ENCODE results near the gene SPRR1A. TPM values are rescaled to one million over a fixed set of nuclear protein-coding genes. Genes with fewer than 3 reads are reported as not detected.
A peak's percentile ranks its signal among the peaks of the same experiment; 100 is the strongest.

SPRR1A gene
- total RNA-seq, 1 donor from 2014 or later, result not detected

DNA sequence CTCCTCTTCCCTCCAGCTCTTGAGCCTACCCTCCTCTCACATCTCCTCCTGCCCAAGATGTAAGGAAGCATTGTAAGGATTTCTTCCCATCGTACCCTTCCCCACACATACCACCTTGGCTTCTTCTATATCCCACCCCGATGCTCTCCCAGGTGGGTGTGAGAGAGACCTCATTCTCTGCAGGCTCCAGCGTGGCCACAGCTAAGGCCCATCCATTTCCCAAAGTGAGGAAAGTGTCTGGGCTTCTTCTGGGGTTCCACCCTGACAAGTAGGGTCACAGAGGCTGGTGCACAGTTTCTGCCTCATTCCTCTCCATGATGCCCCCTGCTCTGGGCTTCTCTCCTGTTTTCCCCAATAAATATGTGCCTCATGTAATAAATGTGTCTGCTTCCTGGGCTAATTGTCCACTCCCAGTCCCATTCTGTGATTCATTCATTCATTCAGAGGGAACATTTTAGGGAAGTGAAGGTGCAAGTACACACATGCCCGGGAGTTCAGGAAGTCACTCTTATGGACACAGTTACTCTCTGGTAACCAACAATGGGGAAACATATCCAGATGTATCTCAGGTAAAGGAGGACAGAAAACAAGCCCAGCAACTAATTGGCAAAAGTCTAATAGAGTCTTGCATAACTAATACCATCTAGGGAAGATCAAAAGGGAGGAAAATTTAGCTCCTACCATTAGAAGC lies 11.5 kb upstream of the SPRR1A start:
- H3K27me3 ChIP-seq (ENCODE audit: control insufficient read depth, insufficient read depth, low read length), result no peaks in the 10 kb centered on the region
- TF ChIP-seq, protein P1, sequence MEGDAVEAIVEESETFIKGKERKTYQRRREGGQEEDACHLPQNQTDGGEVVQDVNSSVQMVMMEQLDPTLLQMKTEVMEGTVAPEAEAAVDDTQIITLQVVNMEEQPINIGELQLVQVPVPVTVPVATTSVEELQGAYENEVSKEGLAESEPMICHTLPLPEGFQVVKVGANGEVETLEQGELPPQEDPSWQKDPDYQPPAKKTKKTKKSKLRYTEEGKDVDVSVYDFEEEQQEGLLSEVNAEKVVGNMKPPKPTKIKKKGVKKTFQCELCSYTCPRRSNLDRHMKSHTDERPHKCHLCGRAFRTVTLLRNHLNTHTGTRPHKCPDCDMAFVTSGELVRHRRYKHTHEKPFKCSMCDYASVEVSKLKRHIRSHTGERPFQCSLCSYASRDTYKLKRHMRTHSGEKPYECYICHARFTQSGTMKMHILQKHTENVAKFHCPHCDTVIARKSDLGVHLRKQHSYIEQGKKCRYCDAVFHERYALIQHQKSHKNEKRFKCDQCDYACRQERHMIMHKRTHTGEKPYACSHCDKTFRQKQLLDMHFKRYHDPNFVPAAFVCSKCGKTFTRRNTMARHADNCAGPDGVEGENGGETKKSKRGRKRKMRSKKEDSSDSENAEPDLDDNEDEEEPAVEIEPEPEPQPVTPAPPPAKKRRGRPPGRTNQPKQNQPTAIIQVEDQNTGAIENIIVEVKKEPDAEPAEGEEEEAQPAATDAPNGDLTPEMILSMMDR (IDR thresholded peaks at IDR 0.05; ENCODE audit: insufficient read depth, low read length, severe bottlenecking), result no peak
- no peaks in the 10 kb centered on the region for H3K36me3 ChIP-seq (ENCODE audit: control insufficient read depth, insufficient read depth, low read length)
- peak; percentile 97 for DNase-seq (ENCODE audit: low read depth)
- H3K4me3 ChIP-seq (ENCODE audit: low read depth, low read length), result no peak overlapping the region
- FAIRE-seq, result peak; percentile 95

DNA sequence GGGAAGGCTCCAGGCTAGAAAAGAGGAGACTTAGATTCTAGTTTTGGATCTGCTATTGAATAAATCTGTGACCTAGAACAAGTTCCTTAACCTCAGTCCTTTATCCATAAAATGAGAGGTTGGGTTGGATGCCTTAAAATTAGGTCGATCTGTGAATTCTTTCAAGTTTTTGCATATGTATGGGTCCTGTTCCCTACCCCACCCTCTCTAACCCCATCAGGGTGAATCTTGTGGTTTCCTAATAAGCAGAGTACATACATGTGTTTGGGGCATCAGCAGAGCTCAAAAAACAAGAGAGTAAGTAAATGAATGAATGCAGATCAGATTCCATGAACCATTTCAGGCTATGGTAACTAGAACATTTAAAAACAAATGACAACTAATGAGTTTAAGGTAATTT lies 7.2 kb upstream of the SPRR1A start:
- FAIRE-seq (no peak), DNase-seq (ENCODE audit: low read depth) (no peak)
- Histone ChIP-seq H3K36me3 (ENCODE audit: control insufficient read depth, insufficient read depth, low read length) (no peaks in the 10 kb centered on the region), H3K27me3 (ENCODE audit: control insufficient read depth, insufficient read depth, low read length) (no peaks in the 10 kb centered on the region), H3K4me3 (ENCODE audit: low read depth, low read length) (no peak overlapping the region)
- TF ChIP-seq, protein P1 (IDR thresholded peaks at IDR 0.05; ENCODE audit: insufficient read depth, low read length, severe bottlenecking), result no peak

DNA sequence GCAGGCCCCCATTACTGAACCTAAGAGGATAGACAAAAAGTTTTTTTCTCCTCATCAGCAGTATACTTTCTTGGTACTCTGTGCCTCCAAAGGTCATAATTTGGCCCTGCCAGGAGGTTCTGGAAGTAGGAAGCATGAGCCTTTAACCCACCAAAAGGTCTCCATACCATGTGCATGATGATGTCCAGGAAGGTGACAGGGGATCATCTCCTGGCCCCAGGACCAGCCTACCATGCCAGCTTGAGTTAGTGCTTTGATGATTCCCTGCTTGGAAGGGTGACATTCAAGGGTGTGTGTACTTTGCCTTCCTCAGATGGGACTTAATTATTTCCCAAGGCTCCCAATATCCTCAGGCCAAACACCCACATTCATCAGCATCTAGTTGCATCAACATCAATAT lies 6.3 kb upstream of the SPRR1A start:
- TF ChIP-seq, protein P1 (IDR thresholded peaks at IDR 0.05; ENCODE audit: insufficient read depth, low read length, severe bottlenecking), result no peak
- Histone ChIP-seq H3K36me3 (ENCODE audit: control insufficient read depth, insufficient read depth, low read length) (no peaks in the 10 kb centered on the region), H3K27me3 (ENCODE audit: control insufficient read depth, insufficient read depth, low read length) (no peaks in the 10 kb centered on the region), H3K4me3 (ENCODE audit: low read depth, low read length) (no peak overlapping the region)
- FAIRE-seq (no peak), DNase-seq (ENCODE audit: low read depth) (no peak)

DNA sequence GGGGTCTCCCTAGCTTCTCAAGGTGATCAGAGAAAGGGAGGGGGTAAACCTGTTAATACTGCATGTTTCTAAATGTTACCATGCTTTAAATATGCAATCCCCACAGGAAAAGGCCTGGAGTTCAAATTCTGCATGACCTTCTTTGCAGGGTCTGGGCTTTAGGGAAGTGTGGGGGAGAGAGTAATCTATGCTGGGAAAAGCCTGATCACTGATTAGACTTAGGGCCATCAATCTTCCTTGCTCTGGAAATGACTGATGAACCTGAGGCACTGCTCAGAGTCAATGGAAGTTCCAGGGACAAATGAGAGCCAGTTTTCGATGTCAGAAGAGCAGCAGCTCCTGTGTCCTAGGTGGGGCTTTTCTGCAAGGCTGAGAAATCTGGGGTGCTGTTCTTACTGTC lies 3.2 kb upstream of the SPRR1A start:
- H3K4me3 ChIP-seq (ENCODE audit: low read depth, low read length), result no peak overlapping the region
- no peak for DNase-seq (ENCODE audit: low read depth)
- H3K27me3 ChIP-seq (ENCODE audit: control insufficient read depth, insufficient read depth, low read length), result no peaks in the 10 kb centered on the region
- TF ChIP-seq, protein P1 (IDR thresholded peaks at IDR 0.05; ENCODE audit: insufficient read depth, low read length, severe bottlenecking), result no peak
- FAIRE-seq, result no peak
- H3K36me3 ChIP-seq (ENCODE audit: control insufficient read depth, insufficient read depth, low read length), result no peaks in the 10 kb centered on the region

DNA sequence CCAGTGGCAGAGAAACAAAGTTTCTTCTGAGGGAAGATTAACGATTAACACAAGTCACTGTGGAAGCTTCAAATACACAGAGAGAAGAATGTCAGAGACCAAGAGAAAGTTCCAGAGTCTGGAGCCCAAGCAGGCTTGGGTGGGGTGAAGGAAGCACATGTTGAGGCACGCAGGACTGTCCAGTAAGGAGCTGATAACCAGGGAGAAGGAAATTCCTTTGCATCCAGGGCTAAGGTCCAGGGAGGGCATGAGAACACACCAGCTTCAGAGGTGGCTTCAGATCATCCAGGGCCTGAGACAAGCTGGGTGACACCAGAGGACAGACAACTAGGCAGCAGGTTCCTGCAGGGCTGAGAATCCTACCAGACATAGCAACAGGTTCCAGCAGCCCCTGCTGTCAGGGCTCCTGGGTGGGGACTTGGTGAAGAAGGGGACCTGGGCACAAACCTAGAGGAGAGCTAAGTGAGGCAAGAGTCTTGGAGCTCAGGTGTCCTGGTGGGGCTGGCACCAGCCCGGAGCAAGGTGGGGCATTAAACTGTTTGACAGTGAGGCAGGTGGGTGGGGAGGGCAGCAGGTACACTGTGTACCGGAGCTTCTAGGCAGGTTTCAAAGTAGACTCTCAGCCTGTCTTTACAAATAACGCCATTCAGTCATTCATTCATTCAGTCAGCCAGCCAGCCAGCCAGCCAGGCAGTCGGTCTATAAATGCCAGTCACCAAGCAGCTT lies 2.6 kb upstream of the SPRR1A start:
- H3K36me3 ChIP-seq (ENCODE audit: control insufficient read depth, insufficient read depth, low read length), result no peaks in the 10 kb centered on the region
- DNase-seq (ENCODE audit: low read depth) (no peak), FAIRE-seq (peak; percentile 7)
- TF ChIP-seq, protein P1 (IDR thresholded peaks at IDR 0.05; ENCODE audit: insufficient read depth, low read length, severe bottlenecking), result no peak
- H3K4me3 ChIP-seq (ENCODE audit: low read depth, low read length), result no peak overlapping the region
- no peaks in the 10 kb centered on the region for H3K27me3 ChIP-seq (ENCODE audit: control insufficient read depth, insufficient read depth, low read length)
